Heart left ventricle (tissue), 13 donors: Measurements from ENCODE around the gene EREG.

ENCODE experiments used
- CTCF ChIP-seq, 12 donors: fragments of 200-600 bp; sonication (generic) in 4 of 12; IDR thresholded peaks; one replicate each; pipeline versions ENCODE4 v1.5.0 to v1.8.0; 2018 to 2022; ENCODE audit warnings: antibody characterized with exemption in 12 of 12, mild to moderate bottlenecking in 5 of 12
- POLR2A ChIP-seq, 2 donors: fragments of 450-650 bp; IDR thresholded peaks; one replicate each; pipeline ENCODE4 v1.6.1; 2017; ENCODE audit warnings: antibody characterized with exemption in 2 of 2, mild to moderate bottlenecking in 2 of 2, moderate library complexity in 2 of 2
- donor health status: ischemic (EF 13 %, LVEDD 7.1; RV severe dilation, severe dysfunction).
- donor health status: DM: no; HTN: yes; CAD: no.
- donor health status: DM: no; HTN: no; CAD: no.
- donor health status: ischemic (EF 25% LVEDD 6.9; RV normal size, moderate dysfunction).
- donor health status: ischemic (EF 25% LVEDD 5.7; RV mildly dilated, moderate dysfunction).
- donor health status: ischemic (EF 35%, LVEDD 5.7; RV mildly dilated, moderate dysfunction).
- donor health status: nonischemic (EF 11% LVEDD 7.7; RV severe dilation, severe dysfunction).
- donor health status: DM: yes; HTN: yes; CAD: no.
- donor health status: PGD.
- donor health status: ischemic (EF 29% LVEDD 5.4; RV normal size, mild dysfunction).
- donor health status: nonischemic (EF 23%, LVEDD 6.1; RV moderate dilation, normal function).

- no peak for TF ChIP-seq POLR2A (IDR thresholded peaks at IDR 0.05)
- no peak for TF ChIP-seq CTCF (IDR thresholded peaks at IDR 0.05)
Measured at GRCh38 chr4:74400395-74400794, 35.5 kb downstream of the EREG start.
